GM18951 (cell line): Measurements from ENCODE around the gene KCTD17.

Source experiments
- POLR2A ChIP-seq: IDR thresholded peaks from 4 replicates; pipeline ENCODE4 v1.6.1; 2011; ENCODE audit warnings: mild to moderate bottlenecking; ENCODE audit not compliant: insufficient read length, insufficient read depth; ENCODE audit errors: extremely low read depth
- in situ Hi-C: fragments of 300-500 bp; cut with MboI; formaldehyde crosslinking; loops from one replicate; pipeline ENCODE4 v1.12.0; 2022; ENCODE audit warnings: low sequenced_read_pairs, mixed read lengths, inconsistent platforms; ENCODE audit not compliant: unreplicated experiment

Gene KCTD17

GRCh38 chr22:37088750-37089408 is 37.3 kb downstream of the KCTD17 start:
- in situ Hi-C loops, result no loop called here
- TF ChIP-seq POLR2A, result no peak

GRCh38 chr22:37089434-37089833 is 37.9 kb downstream of the KCTD17 start:
- in situ Hi-C loops, result no loop called here
- TF ChIP-seq POLR2A, result no peak

- TF ChIP-seq POLR2A, result no peak
- in situ Hi-C loops, result no loop called here
These were observed 39.6 kb downstream of the KCTD17 start for GRCh38 chr22:37090920-37091695.

GRCh38 chr22:37091994-37092393 is 40.5 kb downstream of the KCTD17 start:
- in situ Hi-C loops, result no loop called here
- no peak for TF ChIP-seq POLR2A

GRCh38 chr22:37092997-37093396 is 41.5 kb downstream of the KCTD17 start:
- no peak for TF ChIP-seq POLR2A
- in situ Hi-C loops, result no loop called here

- no peak for TF ChIP-seq POLR2A
- in situ Hi-C loops, result no loop called here
These were observed 42.7 kb downstream of the KCTD17 start for GRCh38 chr22:37094239-37094638.

- in situ Hi-C loops, result no loop called here
- TF ChIP-seq POLR2A, result no peak
These were observed 43.6 kb downstream of the KCTD17 start for GRCh38 chr22:37095113-37095512.

- TF ChIP-seq POLR2A, result no peak
- in situ Hi-C loops, result no loop called here
These were observed 45.8 kb downstream of the KCTD17 start for GRCh38 chr22:37097346-37097745.

GRCh38 chr22:37098976-37099591 is 47.5 kb downstream of the KCTD17 start:
- TF ChIP-seq POLR2A, result no peak
- in situ Hi-C loops, result no loop called here

- no peak for TF ChIP-seq POLR2A
- in situ Hi-C loops, result no loop called here
These were observed 49.1 kb downstream of the KCTD17 start for GRCh38 chr22:37100589-37101127.

GRCh38 chr22:37101311-37102066 is 49.9 kb downstream of the KCTD17 start:
- in situ Hi-C loops, result no loop called here
- TF ChIP-seq POLR2A, result no peak

- in situ Hi-C loops, result no loop called here
- no peak for TF ChIP-seq POLR2A
These were observed 51.6 kb downstream of the KCTD17 start for GRCh38 chr22:37103151-37103550.
